Forelimb muscle (tissue), 1 donor: ENCODE measurements around the gene BMP2K. TPM values are rescaled to one million over a fixed set of nuclear protein-coding genes. Genes with fewer than 3 reads are reported as not detected.
"Not testable (repeated sequence)": the region's sequence is repeated elsewhere in the genome, so short reads cannot be mapped to it uniquely, and the experiment has no call there.

Source experiments
- DNase-seq: peaks from one replicate; pipeline ENCODE4 v3.0.0-alpha.2; 2013; ENCODE audit warnings: low read depth
- polyA plus RNA-seq: library from polyadenylated mRNA; unstranded; fragments of 120-200 nt; gene quantifications from one replicate; pipeline ENCODE4 v1.2.1, GENCODE V29; 2013; ENCODE audit not compliant: insufficient read length

The BMP2K gene
- polyA plus RNA-seq, 1 donor: 13.4 TPM

DNA sequence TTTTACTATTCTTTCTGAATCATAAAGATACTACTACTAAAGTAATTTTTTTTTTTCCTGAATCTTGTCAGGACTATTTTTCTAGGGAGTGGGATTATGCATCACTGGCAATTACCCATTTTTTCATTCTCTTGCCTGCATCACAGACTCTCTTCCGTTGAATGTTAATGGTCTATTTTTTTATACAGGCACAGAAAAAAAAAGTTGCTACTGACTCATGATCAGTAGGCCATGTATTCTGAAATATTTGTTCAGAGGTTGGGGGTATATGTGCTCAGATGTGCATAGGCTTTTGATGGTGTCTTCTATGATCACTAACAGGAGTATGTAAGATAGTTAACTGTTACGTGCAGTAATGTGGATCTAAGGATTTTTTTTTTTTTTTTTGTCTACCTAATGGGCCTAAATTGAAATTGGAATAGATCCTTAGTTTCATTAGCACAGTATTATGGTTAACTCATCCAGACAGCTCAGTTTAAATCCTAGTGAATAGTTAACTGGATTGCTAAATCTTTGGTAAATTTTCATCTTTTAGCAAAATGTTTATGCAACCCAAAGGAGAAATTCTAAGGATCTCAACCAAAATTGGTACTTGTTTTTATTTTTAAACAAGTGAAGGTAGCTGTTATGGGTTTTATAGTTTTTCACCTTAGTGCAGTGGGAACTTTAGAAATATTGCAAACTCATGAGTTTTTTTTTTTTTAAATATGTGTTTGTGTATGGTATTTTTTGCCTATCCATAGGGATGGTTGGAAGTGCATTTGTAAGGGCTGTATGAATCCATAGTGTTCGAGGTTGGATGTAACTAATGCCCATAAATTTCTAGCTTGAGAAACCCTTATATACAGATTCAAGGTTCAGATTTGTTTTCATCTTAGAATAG is 12.1 kb downstream of the BMP2K start:
- no peak for DNase-seq

DNA sequence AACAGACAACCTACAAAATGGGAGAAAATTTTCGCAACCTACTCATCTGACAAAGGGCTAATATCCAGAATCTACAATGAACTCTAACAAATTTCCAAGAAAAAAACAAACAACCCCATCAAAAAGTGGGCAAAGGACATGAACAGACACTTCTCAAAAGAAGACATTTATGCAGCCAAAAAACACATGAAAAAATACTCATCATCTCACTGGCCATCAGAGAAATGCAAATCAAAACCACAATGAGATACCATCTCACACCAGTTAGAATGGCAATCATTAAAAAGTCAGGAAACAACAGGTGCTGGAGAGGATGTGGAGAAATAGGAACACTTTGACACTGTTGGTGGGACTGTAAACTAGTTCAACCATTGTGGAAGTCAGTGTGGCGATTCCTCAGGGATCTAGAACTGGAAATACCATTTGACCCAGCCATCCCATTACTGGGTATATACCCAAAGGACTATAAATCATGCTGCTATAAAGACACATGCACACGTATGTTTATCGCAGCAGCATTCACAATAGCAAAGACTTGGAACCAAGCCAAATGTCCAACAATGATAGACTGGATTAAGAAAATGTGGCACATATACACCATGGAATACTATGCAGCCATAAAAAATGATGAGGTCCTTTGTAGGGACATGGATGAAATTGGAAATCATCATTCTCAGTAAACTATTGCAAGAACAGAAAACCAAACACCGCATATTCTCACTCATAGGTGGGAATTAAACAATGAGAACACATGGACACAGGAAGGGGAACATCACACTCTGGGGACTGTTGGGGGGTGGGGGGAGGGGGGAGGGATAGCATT is 19.7 kb downstream of the BMP2K start:
- not testable (repeated sequence) for DNase-seq

DNA sequence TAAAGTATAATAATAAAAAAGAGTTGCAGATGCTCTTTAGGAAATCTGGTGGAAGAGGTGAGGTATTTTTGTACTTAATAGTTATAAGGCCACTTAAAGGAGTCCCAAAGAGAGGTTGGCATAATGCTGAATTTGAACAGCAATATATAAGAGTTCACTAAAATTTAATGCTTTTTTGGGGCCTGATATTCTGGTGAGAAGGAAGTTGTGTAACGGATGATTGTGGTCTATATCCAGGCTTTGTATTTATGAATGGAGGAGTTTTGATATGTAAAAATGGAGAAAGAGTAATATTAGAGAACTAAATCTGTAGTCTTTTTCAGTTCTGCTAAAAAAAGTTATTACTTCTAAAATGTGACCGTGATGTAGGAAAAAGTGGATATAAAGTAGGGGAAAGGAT is 20.4 kb downstream of the BMP2K start:
- no peak for DNase-seq

DNA sequence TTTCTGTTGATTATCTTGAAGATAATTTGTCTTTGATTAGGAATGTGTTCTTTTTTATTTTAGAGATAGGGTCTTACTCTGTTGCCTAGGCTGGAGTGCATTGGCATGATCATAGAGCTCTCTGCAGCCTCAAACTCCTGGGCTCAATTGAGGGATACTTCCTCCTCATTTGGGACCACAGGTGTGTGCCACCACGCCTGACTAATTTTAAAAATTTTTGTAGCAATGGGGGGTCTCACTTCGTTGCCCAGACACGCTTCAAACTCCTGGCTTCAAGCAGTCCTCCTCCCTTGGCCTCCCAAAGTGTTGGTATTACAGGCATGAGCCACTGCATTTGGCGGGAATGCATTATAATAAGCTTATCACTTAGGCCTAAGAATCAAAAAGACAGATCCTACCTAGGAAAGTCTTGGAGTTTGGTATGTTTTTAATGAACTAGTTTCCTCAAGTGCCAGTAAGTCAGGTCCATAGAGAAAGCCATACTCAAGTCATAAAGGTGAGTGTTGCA is 21.7 kb downstream of the BMP2K start:
- no peak for DNase-seq

DNA sequence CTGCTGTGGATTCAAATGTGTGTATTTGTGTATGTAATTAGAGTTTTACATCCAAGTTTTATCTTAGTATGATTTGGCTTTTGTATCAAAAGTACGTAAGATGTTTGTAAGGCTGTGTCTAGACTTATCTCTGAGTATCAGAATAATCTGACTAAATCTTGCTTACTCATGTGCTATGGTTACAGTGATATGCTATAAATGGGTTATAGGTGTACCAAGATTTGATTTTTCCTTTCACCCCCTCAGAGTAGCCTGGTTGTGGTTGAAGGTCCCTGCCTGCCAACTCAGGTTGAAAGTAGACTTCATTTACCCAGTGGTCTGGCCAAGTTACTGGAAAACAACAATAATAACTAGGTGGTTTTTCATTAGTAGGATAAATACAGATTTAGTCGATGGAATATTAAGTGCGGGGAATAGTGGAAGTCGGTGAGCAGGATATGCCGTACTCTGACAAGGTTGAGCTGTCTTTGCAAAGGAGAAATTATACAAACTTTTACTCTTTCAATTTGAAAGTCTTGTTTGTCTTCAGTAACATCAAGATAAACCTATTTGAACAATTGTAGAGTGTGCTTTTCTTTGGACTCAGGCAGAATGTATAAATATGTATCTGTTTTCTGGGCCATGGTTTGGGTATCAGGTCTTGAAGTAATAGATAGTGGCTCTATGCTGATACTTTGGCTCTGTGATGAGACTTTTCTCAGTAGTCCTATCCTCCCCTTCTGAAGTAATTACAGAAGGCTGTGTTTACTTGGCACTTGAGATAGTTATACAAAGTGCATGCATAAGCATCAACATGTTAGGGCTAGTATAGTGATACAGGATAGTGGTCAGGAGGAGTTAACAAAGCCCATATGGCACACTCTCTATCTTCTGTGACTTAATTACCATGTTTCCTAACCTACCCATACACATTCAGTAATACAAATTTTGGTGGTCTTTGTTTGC is 23.7 kb downstream of the BMP2K start:
- no peak for DNase-seq

DNA sequence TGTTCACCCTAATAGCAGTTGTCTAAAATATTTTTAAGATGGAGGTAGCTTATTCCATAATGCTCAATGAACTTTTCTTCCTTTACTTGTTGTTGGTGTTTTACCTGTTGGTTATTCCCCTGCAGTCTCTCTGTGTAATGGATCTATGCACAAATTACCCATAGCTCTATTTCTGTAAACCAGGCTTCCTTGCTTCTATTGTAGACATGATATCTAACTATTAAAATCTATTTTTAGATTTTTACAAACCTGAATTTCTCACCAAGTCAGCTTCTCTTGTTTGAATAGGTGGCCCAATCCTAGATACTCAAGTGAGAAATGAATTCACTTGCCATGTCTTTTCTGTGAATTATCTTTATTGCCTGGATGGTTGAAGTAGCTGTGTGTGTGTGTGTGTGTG is 24.8 kb downstream of the BMP2K start:
- DNase-seq: no peak

DNA sequence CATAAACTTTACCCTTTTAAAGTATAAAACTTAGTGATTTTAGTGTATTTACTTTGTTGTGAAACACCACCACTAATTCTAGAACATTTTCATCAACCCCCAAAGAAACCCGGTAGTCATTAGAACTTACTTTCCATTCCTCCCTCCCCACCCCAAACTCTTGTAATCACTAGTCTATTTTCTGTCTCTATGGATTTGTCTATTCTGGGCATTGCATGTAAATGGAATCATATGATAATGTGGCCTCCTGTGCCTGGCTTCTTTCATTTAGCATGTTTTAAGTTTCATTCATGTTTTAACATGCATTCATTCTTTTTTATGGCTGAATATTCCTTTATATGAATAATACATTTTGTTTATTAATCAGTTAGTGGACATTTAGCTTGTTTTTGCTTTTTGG is 27.8 kb downstream of the BMP2K start:
- DNase-seq: no peak

DNA sequence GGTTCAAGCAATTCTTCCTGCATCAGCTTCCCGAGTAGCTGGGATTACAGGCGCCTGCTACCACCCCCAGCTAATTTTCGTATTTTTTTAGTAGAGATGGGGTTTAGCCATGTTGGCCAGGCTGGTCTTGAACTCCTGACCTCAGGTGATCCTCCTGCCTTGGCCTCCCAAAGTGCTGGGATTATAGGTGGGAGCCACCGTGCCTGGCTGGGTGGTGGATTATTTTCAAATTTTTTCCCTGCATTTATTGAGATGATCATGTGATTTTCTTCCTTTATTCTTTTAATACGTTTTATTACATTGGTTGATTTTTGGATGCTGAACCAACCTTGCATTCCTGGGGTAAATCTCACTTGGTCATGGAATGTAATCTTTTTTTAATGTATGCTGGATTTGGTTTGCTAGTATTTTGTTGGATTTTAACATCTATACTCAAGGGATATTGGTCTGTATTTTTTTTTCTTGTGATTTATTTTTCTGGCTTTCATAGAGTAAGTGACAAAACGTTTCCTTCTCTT is 30.9 kb downstream of the BMP2K start:
- no peak for DNase-seq

DNA sequence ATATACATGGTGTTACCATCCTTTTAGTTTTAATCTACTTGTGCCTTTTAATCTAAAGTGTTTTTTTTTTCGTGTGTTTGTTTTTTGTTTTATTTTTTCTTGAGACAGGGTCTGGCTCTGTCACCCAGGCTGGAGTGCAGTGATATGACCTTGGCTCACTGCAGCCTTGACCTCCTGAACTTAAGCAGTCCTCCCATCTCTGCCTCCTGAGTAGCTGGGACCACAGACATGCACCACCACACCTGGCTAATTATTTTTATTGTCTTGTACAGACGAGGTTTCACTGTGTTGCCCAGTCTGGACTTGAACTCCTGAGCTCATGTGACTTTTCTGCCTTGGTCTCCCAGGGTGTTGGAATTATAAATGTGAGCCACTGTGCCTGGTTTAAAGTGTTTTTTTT is 33.1 kb downstream of the BMP2K start:
- no peak for DNase-seq

DNA sequence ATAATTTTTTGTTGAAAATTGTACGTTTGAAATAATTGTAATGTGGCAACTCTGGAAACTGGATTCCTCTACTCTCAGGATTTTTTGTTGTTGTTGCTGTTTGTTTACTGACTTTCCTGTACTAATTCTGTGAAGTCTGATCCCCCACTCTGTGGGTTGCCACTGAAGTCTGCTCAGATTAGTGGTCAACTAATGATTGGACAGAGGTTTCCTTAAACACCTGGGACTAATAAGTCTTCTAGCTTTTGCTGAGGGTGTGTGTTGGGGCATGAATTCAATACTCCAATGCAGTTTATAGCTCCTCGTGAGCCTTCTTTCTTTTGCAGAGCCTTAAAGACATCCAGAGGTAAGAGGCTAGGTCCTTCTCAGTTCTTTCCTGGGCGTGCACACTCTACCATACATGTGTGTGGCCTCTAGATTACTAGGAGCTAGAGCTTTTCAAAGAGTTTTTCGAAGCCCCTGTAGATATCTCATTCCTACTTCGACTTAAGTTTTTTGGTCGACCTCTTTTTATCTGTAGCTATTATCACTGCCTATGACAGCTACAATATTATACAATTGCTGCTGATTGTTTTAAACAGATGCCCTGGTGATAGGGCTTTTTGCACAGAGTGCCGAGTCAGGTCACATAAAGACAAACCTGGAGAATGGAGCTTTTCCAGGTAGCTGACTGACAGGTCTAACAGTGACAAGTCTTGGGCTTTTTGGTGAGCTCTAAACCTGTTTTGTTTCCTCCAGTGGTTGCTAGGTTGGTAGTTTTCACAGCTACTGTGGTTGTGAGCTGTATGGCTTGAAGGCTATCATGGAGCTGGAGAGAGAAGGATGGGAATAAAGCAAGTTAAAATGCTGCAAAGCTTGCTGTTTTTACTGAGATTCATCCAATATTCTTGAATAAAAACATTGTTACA is 34.0 kb downstream of the BMP2K start:
- DNase-seq: no peak

DNA sequence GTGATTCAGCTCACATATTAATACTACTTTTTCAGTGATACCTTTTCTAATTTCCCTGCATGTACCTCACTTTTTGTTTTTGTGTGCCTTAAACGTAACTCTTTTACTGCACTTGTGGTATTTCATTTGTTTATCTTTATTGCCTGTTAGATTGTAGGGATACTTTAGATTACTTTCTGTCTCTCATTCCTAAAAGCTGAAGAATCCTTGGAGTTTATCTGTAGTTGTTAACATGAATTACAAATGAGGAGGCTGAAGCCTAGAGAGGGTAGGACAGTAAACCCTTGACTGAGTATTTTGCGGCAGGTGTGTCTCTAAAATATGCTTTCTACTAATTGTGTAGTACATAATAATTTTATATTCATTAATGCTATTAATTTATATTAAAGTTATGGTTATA is 34.9 kb downstream of the BMP2K start:
- DNase-seq: no peak

DNA sequence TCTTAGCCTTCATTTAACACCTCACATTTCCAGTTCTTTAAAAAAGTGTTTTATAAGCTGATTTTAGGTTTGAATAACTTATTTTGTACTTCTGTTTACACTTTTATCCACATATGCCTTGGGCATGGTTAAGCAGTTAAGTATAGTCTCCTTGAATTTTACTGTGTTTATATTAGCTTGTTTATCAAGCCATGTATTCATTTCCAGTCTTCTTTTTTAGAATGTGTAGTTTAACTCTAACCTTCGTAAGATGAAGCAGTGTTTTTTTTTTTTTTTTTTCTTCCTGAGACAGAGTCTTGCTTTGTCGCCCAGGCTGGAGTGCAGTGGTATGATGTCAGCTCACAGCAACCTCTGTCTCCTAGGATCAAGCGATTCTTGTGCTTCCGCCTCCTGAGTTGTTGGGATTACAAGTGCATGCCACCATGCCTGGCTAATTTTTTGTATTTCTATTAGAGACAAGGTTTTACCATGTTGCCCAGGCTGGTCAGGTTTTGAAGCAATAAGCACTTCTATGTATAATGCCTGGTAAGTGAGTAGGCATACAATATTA is 42.5 kb downstream of the BMP2K start:
- DNase-seq: no peak

DNA sequence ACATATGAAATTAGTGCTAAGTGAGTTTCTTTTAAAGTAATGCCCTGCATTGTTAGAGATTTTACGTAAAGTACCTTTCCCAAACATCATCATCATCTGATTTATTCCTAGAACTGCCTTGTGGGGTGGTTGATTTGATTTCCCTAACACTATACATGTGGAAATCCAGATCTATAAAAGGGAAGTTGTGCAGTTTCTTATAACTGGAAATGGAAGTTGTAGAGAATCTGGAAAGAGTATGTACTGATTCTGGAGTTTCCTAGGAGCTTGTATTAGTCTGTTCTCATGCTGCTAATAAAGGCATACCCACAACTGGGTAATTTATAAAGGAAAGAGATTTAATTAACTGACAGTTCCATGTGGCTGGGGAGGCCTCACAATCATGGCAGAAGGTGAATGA is 47.9 kb downstream of the BMP2K start:
- DNase-seq: no peak

DNA sequence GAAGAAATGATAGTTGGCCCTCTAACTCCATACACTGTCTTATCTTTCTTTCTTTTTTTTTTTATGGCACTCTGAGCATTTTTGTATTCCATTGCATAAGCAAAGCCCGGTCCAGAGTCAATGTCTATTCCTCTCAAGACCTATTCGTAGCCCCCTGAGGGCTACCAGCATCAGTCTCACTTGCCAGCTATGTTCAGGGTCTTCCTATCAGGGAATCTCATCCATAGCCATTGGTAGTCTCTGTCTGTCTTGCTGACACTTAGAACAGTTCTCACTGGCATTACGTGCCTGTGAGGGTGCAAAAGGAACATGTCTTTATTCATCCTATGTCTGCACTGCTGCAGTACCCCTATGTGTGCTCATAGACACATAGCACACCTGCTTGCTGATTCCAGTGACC is 51.0 kb downstream of the BMP2K start:
- no peak for DNase-seq

DNA sequence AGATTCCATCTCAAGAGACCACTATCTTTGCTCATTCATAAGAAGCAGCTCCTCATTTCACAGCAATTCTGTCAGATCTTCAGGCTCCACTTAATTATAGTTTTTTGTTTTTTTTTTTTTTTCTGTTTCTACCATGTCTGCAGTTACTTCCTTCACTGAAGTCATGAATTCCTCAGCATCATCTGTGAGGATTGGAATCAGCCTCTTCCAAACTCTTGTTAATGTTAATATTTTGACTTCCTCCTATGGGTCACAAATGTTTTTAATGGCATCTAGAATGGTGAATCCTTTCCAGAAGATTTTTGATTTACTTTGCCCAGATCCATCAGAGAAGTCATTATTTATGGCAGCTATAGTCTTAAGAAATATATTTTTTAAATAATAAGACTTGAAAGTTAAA is 53.1 kb downstream of the BMP2K start:
- no peak for DNase-seq

DNA sequence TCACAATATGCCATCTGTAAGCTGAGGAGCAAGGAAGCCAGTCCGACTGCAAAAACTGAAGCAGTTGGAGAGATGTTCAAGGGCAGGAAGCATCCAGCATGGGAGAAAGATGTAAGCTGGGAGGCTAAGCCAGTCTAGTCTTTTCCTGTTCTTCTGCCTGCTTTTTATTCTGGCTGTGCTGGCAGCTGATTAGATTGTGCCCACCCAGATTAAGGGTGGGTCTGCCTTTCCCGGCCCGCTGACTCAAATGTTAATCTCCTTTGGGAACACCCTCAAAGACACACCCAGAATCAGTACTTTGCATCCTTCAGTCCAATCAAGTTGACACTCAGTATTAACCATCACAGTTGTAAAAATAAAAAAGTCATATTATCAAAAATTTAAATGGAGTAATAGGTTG is 63.5 kb downstream of the BMP2K start:
- not testable (repeated sequence) for DNase-seq

DNA sequence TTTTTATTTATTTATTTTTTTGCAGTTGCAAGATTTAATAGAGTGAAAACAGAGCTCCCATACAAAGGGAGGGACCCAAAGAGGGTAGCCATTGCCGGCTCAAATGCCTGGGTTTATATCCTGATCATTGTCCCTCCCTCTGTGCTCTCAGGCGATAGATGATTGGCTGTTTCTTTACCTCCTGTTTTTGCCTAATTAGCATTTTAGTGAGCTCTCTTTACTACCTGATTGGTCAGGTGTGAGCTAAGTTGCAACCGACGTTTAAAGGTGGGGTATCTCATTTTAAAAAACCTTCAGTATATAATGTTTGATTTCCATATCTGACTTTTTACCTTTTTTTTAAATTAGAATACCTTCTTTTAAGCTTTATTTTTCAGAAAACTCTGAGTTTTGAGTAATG is 64.1 kb downstream of the BMP2K start:
- DNase-seq: not testable (repeated sequence)

DNA sequence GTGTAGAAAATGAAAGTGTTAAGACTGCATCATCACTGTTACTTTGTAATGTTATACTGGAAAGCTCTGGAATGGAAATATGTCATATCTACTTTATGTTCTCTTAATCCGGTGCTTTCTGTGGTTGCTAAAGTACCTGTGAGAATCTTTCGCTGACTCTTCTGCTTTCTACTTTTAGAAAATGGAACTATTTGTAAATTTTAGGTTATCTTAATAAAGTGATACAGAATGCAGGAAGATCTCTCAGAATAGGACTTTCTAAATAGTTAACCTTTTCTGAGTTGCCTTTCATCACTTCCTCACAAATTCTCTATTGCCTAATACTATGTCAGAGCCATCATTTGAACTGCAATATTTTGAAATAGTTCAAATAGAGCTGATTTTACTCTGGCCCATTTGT is 69.3 kb downstream of the BMP2K start:
- no peak for DNase-seq

DNA sequence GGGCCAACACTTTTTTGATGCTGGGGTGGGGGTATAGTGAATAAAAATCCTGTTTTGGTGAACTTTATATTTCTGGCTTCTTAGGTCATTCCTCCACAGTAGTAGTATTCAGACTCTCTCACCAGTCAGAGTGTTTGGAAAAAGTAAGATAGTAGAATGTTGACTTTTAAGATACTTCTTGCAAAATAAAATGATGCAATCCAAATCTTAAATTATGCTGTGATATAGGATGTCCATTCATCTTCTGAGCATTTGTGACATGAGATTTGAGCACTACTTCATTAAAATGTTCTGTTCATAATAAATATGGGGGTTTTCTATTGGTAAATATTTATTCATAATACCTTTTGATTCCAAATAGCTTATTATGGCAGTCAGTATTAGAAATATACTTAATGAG is 70.1 kb downstream of the BMP2K start:
- no peak for DNase-seq

DNA sequence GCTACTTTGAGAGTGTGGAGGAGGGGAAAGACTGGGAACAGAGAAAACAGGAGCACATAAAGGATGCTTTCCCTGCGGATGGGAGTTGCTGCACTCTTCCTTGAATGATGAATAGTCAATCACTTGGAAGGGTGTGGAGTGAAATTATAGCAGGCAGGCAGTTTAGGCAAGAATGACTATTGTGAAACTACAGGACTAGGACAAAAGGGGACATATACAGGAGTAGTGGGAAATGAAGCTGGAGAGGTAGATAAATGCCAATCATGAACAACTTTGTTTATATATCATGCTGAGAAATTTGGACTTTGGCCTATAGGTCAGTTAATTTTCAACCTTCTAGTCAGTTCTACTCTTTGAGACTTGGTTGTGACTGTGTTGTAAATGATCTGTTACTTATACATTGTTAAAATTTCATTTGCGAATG is 86.2 kb downstream of the BMP2K start:
- no peak for DNase-seq
